Muscle layer of duodenum (tissue), 2 donors: ENCODE results near the gene COPE.

Experiments used
- H3K27ac ChIP-seq: one replicate; pipeline ENCODE4 v1.7.0; 2013; ENCODE audit warnings: mild to moderate bottlenecking, low read length
- H3K27me3 ChIP-seq: one replicate; pipeline ENCODE4 v1.7.0; 2013; ENCODE audit warnings: low read depth, mild to moderate bottlenecking, control low read depth, low read length
- H3K36me3 ChIP-seq, 2 donors: one replicate each; pipeline ENCODE4 v1.7.0; 2013; ENCODE audit warnings: low read length in 2 of 2, control low read depth in 1 of 2, mild to moderate bottlenecking in 1 of 2; ENCODE audit not compliant: insufficient read depth in 2 of 2, control insufficient read depth in 1 of 2
- H3K4me1 ChIP-seq, 2 donors: one replicate each; pipeline ENCODE4 v1.7.0; 2013; ENCODE audit warnings: low read length in 2 of 2, mild to moderate bottlenecking in 2 of 2, control low read depth in 1 of 2, moderate library complexity in 1 of 2; ENCODE audit not compliant: insufficient read depth in 2 of 2, control insufficient read depth in 1 of 2
- H3K4me3 ChIP-seq, 2 donors: one replicate each; pipeline ENCODE4 v1.7.0; 2013; ENCODE audit warnings: low read length in 2 of 2, low read depth in 1 of 2, mild to moderate bottlenecking in 1 of 2
- H3K9me3 ChIP-seq, 2 donors: one replicate each; pipeline ENCODE4 v1.7.0; 2013; ENCODE audit warnings: low read length in 2 of 2, control low read depth in 1 of 2, mild to moderate bottlenecking in 1 of 2; ENCODE audit not compliant: control insufficient read depth in 1 of 2
- donor health status: healthy.

The COPE gene

GRCh38 chr19:18852648-18853047 is 66.5 kb downstream of the COPE start:
- Histone ChIP-seq H3K4me1 (peaks cover 17 to 29% of the 10 kb centered on the region in 2 donors), H3K9me3 (no peaks in the 10 kb centered on the region), H3K4me3 (no peak overlapping the region), H3K27me3 (no peaks in the 10 kb centered on the region), H3K36me3 (peaks cover 72 to 78% of the 10 kb centered on the region in 2 donors), H3K27ac (no peak overlapping the region)

GRCh38 chr19:18851673-18852325 is 67.4 kb downstream of the COPE start:
- Histone ChIP-seq H3K27ac (no peak overlapping the region), H3K36me3 (peaks cover 63 to 69% of the 10 kb centered on the region in 2 donors), H3K4me3 (no peak overlapping the region), H3K4me1 (peaks cover 23 to 37% of the 10 kb centered on the region in 2 donors), H3K27me3 (no peaks in the 10 kb centered on the region), H3K9me3 (no peaks in the 10 kb centered on the region)

GRCh38 chr19:18850471-18851375 is 68.5 kb downstream of the COPE start:
- Histone ChIP-seq H3K27ac (no peak overlapping the region), H3K4me3 (no peak overlapping the region), H3K4me1 (peaks cover 23 to 40% of the 10 kb centered on the region in 2 donors), H3K27me3 (no peaks in the 10 kb centered on the region), H3K9me3 (no peaks in the 10 kb centered on the region), H3K36me3 (peaks cover 53 to 59% of the 10 kb centered on the region in 2 donors)

GRCh38 chr19:18849838-18850400 is 69.3 kb downstream of the COPE start:
- H3K4me3 ChIP-seq = no peak overlapping the region
- peak overlapping the region; percentile 67 for H3K27ac ChIP-seq
- peaks cover 47 to 51% of the 10 kb centered on the region in 2 donors for H3K36me3 ChIP-seq
- H3K9me3 ChIP-seq = no peaks in the 10 kb centered on the region
- H3K4me1 ChIP-seq = peaks cover 23 to 40% of the 10 kb centered on the region in 2 donors
- no peaks in the 10 kb centered on the region for H3K27me3 ChIP-seq
